T47D (cell line): ENCODE data around the gene ODF4.
"Not testable (repeated sequence)": the region's sequence is repeated elsewhere in the genome, so short reads cannot be mapped to it uniquely, and the experiment has no call there.

Experiments
- DNase-seq, 2 experiments: peaks; one replicate each; pipeline versions ENCODE4 v3.0.0 to v3.0.0-alpha.2; 2011 to 2012; ENCODE audit warnings: low read depth in 1 of 2, low spot score in 1 of 2
- JUND ChIP-seq: IDR thresholded peaks from 2 replicates; pipeline ENCODE4 v1.6.1; 2012; ENCODE audit warnings: low read depth
- in situ Hi-C: cut with HindIII; loops from 2 replicates; pipeline ENCODE4 v1.10.0; 2016; ENCODE audit warnings: low sequenced_read_pairs, low pct_unique_long_range_greater_than_20kb

ODF4 gene

GRCh38 chr17:8360751-8361150 lies 21.1 kb downstream of the ODF4 start:
- no peak for TF ChIP-seq JUND
- DNase-seq: no peak
- in situ Hi-C loops: no loop called here

DNA sequence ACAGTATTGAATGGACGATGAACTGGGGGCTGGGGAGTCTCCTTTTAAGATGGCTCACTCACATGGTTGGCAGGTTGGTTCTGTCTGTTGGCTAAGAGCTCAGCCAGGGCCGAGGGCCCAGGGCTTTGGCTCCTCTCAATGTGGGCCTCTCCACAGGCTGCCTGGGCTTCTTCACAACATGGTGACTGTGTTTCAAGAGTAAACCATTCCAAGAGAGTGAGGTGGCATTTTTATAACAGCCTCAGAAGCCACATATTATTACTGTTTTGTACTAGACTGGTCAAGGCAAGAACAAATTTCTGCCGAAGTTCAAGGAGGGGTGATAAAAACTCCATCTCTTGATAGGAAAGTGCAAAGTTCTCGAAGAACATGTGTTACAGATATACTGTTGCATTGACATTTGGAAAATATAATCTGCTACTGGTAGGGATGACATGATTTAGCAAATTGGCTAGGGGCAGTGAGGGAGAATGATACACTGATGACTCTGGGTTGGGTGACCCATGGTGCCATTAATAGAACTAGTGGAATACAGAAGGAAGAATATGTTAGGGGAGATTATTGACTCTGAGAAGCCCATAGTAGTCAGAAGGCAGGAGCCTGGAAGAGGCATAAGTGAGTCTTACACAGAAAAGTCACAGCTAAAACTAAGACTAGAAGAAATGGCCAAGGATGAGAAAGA lies 23.2 kb downstream of the ODF4 start:
- DNase-seq: no peak
- no peak for TF ChIP-seq JUND
- in situ Hi-C loops: no loop called here

DNA sequence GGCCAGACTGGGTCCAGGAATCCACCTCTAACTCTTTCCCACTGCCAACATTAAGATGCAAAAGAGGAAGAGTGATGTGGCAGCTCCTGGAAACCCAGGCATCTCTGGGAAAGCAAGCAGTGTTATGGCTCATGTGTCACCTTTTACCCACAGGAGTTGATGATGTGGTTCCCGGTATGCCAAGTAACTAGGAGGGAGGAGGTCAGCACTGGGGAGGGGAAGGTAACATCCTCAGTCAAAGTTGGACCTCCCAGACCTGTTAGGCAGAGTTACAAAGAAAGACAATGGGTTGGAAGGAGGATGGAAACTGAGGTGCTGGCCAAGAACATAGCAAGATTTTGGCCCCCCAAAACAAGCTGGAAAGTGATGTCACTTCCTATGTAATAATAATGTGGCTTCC lies 25.5 kb downstream of the ODF4 start:
- no peak for DNase-seq
- in situ Hi-C loops: no loop called here

DNA sequence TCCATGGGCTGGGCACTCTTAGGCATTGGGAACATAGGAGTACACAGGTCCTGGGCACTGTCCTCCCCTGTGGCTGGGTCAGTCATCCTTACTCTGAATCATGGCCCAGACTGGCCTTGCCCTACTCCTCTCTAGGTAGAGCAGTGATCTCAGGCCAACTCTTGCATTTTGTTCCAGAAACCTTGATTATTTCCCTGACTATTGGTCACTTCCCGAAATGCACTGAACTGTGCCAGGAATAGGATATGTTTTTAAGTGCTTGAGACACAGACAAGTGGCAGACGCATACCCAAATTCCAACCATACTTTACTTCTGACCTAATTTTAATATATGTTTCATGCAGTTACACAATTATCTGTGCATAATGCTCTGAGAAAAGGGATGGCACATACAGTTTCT lies 26.6 kb downstream of the ODF4 start:
- DNase-seq: no peak
- no peak for TF ChIP-seq JUND
- in situ Hi-C loops: no loop called here

More for the DNA sequence above, 25.5 kb downstream of the ODF4 start:
- no peak for TF ChIP-seq JUND

- in situ Hi-C loops: no loop called here
- TF ChIP-seq JUND: no peak
- no peak for DNase-seq
Measured at GRCh38 chr17:8368193-8368592, 28.6 kb downstream of the ODF4 start.

- TF ChIP-seq JUND: no peak
- DNase-seq: no peak
- in situ Hi-C loops: no loop called here
Measured at GRCh38 chr17:8369944-8370343, 30.3 kb downstream of the ODF4 start.

DNA sequence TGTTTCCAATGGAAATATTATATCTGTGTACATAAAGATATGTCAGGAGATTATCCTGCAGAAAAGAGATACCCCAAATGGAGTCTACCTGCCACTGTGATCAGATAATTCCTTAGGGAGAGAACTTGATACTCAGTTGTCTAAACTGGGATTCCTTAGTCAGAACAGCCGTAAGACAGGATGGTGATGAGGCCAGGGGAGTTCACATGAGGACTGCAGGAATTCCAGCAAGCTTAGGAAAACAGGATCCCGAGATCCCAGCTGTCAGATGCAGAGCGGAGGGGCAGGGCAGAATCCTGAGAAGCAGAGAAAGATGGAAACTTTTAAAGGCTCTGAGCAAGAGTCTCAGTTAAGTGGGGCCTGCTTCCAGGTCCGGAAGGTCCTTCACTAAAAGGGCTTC lies 32.1 kb downstream of the ODF4 start:
- no peak for DNase-seq
- TF ChIP-seq JUND: no peak
- in situ Hi-C loops: no loop called here

DNA sequence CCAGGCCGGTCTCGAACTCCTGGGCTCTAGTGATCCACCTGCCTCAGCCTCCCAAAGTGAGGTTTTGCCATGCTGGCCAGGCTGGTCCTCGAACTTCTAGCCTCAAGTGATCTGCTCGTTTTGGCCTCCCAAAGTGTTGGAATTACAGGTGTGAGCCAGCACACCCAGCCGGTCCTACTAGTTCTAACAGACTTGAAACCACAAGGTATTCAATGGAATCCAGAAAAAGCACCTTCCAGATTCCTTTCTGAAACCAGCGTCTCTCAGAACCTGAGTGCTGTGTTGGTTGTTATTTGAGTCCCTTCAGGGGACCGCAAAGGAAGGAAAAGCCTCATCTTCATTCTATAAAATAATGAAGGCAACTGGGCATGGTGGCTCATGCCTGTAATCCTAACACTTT lies 32.8 kb downstream of the ODF4 start:
- peak in 1 of 2 experiments; percentile 87 for DNase-seq
- TF ChIP-seq JUND: no peak
- in situ Hi-C loops: no loop called here

DNA sequence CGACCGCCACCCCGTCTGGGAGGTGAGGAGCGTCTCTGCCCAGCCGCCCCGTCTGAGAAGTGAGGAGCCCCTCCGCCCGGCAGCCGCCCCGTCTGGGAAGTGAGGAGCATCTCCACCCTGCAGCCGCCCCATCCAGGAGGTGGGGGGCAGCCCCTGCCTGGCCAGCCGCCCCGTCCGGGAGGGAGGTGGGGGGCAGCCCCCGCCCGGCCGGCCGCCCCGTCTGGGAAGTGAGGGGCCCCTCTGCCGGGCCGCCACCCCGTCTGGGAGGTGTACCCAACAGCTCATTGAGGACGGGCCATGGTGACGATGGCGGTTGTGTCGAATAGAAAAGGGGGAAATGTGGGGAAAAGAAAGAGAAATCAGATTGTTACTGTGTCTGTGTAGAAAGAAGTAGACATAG lies 34.2 kb downstream of the ODF4 start:
- in situ Hi-C loops, DNase-seq: not testable (repeated sequence)

GRCh38 chr17:8375738-8376259 lies 36.2 kb downstream of the ODF4 start:
- DNase-seq: peak; percentile 74 to 79
- TF ChIP-seq JUND: no peak
- in situ Hi-C loops: no loop called here

DNA sequence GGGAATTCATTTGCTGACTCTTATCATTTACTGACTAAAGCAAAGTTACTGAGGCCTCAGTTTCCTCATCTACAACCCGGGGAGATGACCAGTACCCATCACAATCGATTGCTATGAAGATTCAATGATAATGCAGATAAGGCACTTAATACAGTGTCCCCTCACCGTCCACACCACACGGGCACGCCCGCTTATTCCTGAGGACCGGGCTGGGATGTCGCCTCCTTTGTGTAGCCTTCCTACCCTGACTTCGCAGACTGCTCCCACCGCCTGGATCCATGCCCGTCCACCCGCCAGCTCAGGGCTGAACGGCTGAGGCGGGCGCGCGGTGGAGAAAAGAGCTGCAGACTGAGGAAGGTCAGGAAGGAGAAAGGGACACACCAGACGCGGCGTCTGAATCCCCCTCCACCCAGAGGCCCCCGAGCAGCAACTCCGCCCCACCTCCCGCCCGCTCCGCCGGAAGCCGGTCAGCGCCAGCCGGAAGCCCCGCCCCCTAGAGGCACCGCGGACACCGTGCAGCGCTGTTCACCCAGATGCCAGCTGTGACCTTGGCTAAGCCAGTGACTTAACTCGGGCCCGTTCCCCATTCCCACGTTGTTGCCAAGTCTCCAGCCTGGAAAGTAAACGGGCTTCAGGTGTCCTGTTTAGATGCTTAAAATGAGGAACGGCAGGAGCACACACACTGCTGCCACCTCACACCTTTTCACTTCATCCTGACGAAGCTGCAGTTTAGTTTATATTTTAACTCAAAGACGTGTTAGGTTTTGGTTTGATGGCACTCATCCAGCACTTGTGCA lies 36.8 kb downstream of the ODF4 start, which contains the start of gene KRABD2:
Gene KRABD2, minus strand, starts transcription at position 434 of the 797 bp plus-strand sequence.
- in situ Hi-C loops: no loop called here
- peak; percentile 80 to 86 for DNase-seq
- peak; percentile 27 for TF ChIP-seq JUND

DNA sequence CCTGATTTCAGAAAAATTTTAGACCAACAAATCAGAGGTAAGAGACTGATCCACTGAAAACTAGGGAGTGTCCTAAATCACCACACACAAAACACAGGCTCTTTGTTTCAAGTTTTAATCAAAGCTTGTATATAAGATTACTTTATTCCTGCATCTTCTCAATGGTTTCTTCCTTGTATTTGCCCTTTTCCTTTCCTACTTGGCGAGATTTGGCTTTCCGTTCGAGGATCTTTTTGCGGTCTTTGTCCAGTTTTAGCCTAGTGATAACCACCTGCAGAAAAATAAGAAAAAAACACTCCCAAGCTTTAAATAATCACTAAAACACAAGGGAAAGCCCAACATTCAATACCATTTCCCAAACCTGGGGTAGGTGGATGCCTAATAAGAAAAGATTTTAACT lies 37.8 kb downstream of the ODF4 start:
- in situ Hi-C loops: no loop called here
- no peak for TF ChIP-seq JUND
- DNase-seq: no peak

DNA sequence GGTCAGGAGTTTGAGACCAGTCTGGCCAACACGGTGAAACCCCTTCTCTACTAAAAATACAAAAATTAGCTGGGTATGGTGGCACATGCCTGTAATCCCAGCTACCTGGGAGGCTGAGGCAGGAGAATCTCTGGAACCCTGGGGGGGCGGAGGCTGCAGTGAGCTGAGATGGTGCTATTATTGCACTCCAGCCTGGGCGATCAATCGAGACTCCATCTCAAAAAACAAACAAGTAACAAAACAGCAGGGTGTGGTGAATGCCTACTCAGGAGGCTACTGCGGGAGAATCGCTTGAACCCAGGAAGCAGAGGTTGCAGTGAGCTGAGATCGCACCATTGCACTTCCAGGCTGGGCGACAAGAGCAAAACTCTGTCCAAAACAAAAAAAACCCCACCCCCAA lies 38.5 kb downstream of the ODF4 start:
- DNase-seq, in situ Hi-C loops: not testable (repeated sequence)
